Activated CD4-positive, alpha-beta T cell treated with anti-CD3 and anti-CD28 coated beads, Interleukin-2, amount 10 ng/mL, durations not matched to agents 7 days and 5 days (primary cell): ENCODE results near the gene SLC7A10. TPM values are rescaled to one million over a fixed set of nuclear protein-coding genes. Genes with fewer than 3 reads are reported as not detected.

Source experiments
- CTCF ChIA-PET: fragments of 350-600 bp; sonication (Branson Sonifier 250); formaldehyde crosslinking; loops from one replicate; lab custom pipeline; 2021; ENCODE audit warnings: antibody characterized with exemption; lab: Charles Lee
- POLR2A ChIA-PET: fragments of 350-600 bp; sonication (Branson Sonifier 250); formaldehyde crosslinking; loops from one replicate; lab custom pipeline; 2021; ENCODE audit warnings: antibody characterized with exemption; lab: Charles Lee
- DNase-seq: peaks from one replicate; pipeline ENCODE4 v3.0.0-alpha.2; 2020
- H3K27ac Mint-ChIP-seq: one replicate; pipeline ENCODE4 v1.8.0; 2021; ENCODE audit warnings: mild to moderate bottlenecking, moderate library complexity, mixed read lengths
- H3K27me3 Mint-ChIP-seq: one replicate; pipeline ENCODE4 v1.8.0; 2021; ENCODE audit warnings: mixed read lengths
- H3K36me3 Mint-ChIP-seq: one replicate; pipeline ENCODE4 v1.8.0; 2021; ENCODE audit warnings: low read depth, mixed read lengths
- H3K4me1 Mint-ChIP-seq: one replicate; pipeline ENCODE4 v1.8.0; 2021; ENCODE audit warnings: mixed read lengths
- H3K4me3 Mint-ChIP-seq: one replicate; pipeline ENCODE4 v1.8.0; 2021; ENCODE audit warnings: mild to moderate bottlenecking, moderate library complexity, mixed read lengths
- H3K9me3 Mint-ChIP-seq: one replicate; pipeline ENCODE4 v1.8.0; 2021; ENCODE audit warnings: mixed read lengths
- total RNA-seq, 2 experiments: library from RNA; stranded (reverse); gene quantifications; one replicate each; pipeline ENCODE4 v1.2.3, GENCODE V29; 2021

The SLC7A10 gene
- total RNA-seq, 2 experiments from 2014 or later = not detected

- ChIA-PET CTCF (no interaction called here), POLR2A (no interaction called here)
- Mint-ChIP-seq H3K36me3 (no peaks in the 10 kb centered on the region), H3K27ac (no peak overlapping the region), H3K27me3 (no peaks in the 10 kb centered on the region), H3K4me1 (no peaks in the 10 kb centered on the region), H3K9me3 (peaks cover 2% of the 10 kb centered on the region), H3K4me3 (no peak overlapping the region)
- DNase-seq = no peak
Measured at GRCh38 chr19:33205531-33206260, 20.0 kb downstream of the SLC7A10 start.

GRCh38 chr19:33205110-33205509, 20.5 kb downstream of the SLC7A10 start:
- Mint-ChIP-seq H3K9me3 (peaks cover 2% of the 10 kb centered on the region), H3K4me3 (no peak overlapping the region), H3K4me1 (no peaks in the 10 kb centered on the region), H3K36me3 (no peaks in the 10 kb centered on the region), H3K27me3 (no peaks in the 10 kb centered on the region), H3K27ac (no peak overlapping the region)
- CTCF ChIA-PET = no interaction called here
- no peak for DNase-seq
- POLR2A ChIA-PET = no interaction called here

- Mint-ChIP-seq H3K27ac (no peak overlapping the region), H3K9me3 (peaks cover 2% of the 10 kb centered on the region), H3K36me3 (no peaks in the 10 kb centered on the region), H3K27me3 (no peaks in the 10 kb centered on the region), H3K4me3 (no peak overlapping the region), H3K4me1 (no peaks in the 10 kb centered on the region)
- ChIA-PET CTCF (interaction anchor here (1.5 kb wide), 1 partner anchor 20 kb away, joined by 4 read pairs; no protein-coding TSS in a partner anchor), POLR2A (no interaction called here)
- DNase-seq = no peak
Measured at GRCh38 chr19:33204136-33204973, 21.3 kb downstream of the SLC7A10 start.

GRCh38 chr19:33203529-33203928, 22.1 kb downstream of the SLC7A10 start:
- no peak for DNase-seq
- ChIA-PET CTCF (interaction anchor here (1.5 kb wide), 1 partner anchor 19 kb away, joined by 4 read pairs; no protein-coding TSS in a partner anchor), POLR2A (no interaction called here)
- no peak overlapping the region for H3K4me3 Mint-ChIP-seq
- no peaks in the 10 kb centered on the region for H3K36me3 Mint-ChIP-seq
- H3K27me3 Mint-ChIP-seq = no peaks in the 10 kb centered on the region
- H3K4me1 Mint-ChIP-seq = no peaks in the 10 kb centered on the region
- peaks cover 2% of the 10 kb centered on the region for H3K9me3 Mint-ChIP-seq
- no peak overlapping the region for H3K27ac Mint-ChIP-seq

GRCh38 chr19:33202546-33203507, 22.8 kb downstream of the SLC7A10 start:
- POLR2A ChIA-PET = no interaction called here
- no peak for DNase-seq
- H3K4me3 Mint-ChIP-seq = no peak overlapping the region
- no peaks in the 10 kb centered on the region for H3K4me1 Mint-ChIP-seq
- CTCF ChIA-PET = interaction anchor here (0.6 to 1.5 kb wide), 2 partner anchors 18 to 37 kb away, joined by 3 to 4 read pairs; no protein-coding TSS in a partner anchor
- no peaks in the 10 kb centered on the region for H3K36me3 Mint-ChIP-seq
- peaks cover 2% of the 10 kb centered on the region for H3K9me3 Mint-ChIP-seq
- H3K27ac Mint-ChIP-seq = no peak overlapping the region
- H3K27me3 Mint-ChIP-seq = no peaks in the 10 kb centered on the region

GRCh38 chr19:33201886-33202545, 23.6 kb downstream of the SLC7A10 start:
- DNase-seq = no peak
- Mint-ChIP-seq H3K9me3 (peaks cover 2% of the 10 kb centered on the region), H3K4me1 (no peaks in the 10 kb centered on the region), H3K36me3 (no peaks in the 10 kb centered on the region), H3K27me3 (no peaks in the 10 kb centered on the region), H3K4me3 (no peak overlapping the region), H3K27ac (no peak overlapping the region)
- ChIA-PET CTCF (interaction anchor here (0.6 to 1.2 kb wide), 2 partner anchors 36 to 105 kb away, joined by 3 to 4 read pairs; no protein-coding TSS in a partner anchor), POLR2A (no interaction called here)

- CTCF ChIA-PET = interaction anchor here (0.6 to 1.2 kb wide), 2 partner anchors 104 to 332 kb away, joined by 4 read pairs; no protein-coding TSS in a partner anchor
- Mint-ChIP-seq H3K4me3 (no peak overlapping the region), H3K9me3 (peaks cover 2% of the 10 kb centered on the region), H3K4me1 (no peaks in the 10 kb centered on the region), H3K27ac (no peak overlapping the region), H3K36me3 (no peaks in the 10 kb centered on the region), H3K27me3 (peaks cover 1% of the 10 kb centered on the region)
- DNase-seq = no peak
- POLR2A ChIA-PET = no interaction called here
Measured at GRCh38 chr19:33201473-33201872, 24.2 kb downstream of the SLC7A10 start.

GRCh38 chr19:33199441-33200265, 26.0 kb downstream of the SLC7A10 start:
- no peaks in the 10 kb centered on the region for H3K36me3 Mint-ChIP-seq
- peaks cover 2% of the 10 kb centered on the region for H3K9me3 Mint-ChIP-seq
- H3K27ac Mint-ChIP-seq = no peak overlapping the region
- no peaks in the 10 kb centered on the region for H3K4me1 Mint-ChIP-seq
- peaks cover 4% of the 10 kb centered on the region for H3K27me3 Mint-ChIP-seq
- POLR2A ChIA-PET = no interaction called here
- H3K4me3 Mint-ChIP-seq = no peak overlapping the region
- no peak for DNase-seq
- CTCF ChIA-PET = interaction anchor here (0.6 to 0.8 kb wide), 2 partner anchors 102 to 117 kb away, joined by 3 read pairs; no protein-coding TSS in a partner anchor

- CTCF ChIA-PET = interaction anchor here (1.3 kb wide), 1 partner anchor 13 kb away, joined by 3 read pairs; no protein-coding TSS in a partner anchor
- H3K27ac Mint-ChIP-seq = no peak overlapping the region
- POLR2A ChIA-PET = no interaction called here
- no peaks in the 10 kb centered on the region for H3K4me1 Mint-ChIP-seq
- H3K36me3 Mint-ChIP-seq = no peaks in the 10 kb centered on the region
- peaks cover 11% of the 10 kb centered on the region for H3K27me3 Mint-ChIP-seq
- no peak for DNase-seq
- H3K4me3 Mint-ChIP-seq = no peak overlapping the region
- peaks cover 2% of the 10 kb centered on the region for H3K9me3 Mint-ChIP-seq
Measured at GRCh38 chr19:33198169-33198568, 27.5 kb downstream of the SLC7A10 start.

- POLR2A ChIA-PET = no interaction called here
- CTCF ChIA-PET = interaction anchor here (1.3 kb wide), 1 partner anchor 14 kb away, joined by 3 read pairs; no protein-coding TSS in a partner anchor
- peaks cover 16% of the 10 kb centered on the region for H3K27me3 Mint-ChIP-seq
Measured at GRCh38 chr19:33197591-33198000, 28.1 kb downstream of the SLC7A10 start.

More at GRCh38 chr19:33197591-33198000, 28.1 kb downstream of the SLC7A10 start:
- Mint-ChIP-seq H3K36me3 (no peaks in the 10 kb centered on the region), H3K27ac (no peak overlapping the region), H3K4me3 (no peak overlapping the region), H3K4me1 (no peaks in the 10 kb centered on the region), H3K9me3 (no peaks in the 10 kb centered on the region)
- DNase-seq = no peak
